B cell (primary cell): ENCODE data around the gene CLEC19A. TPM values are rescaled to one million over a fixed set of nuclear protein-coding genes. Genes with fewer than 3 reads are reported as not detected.

Source experiments
- ATAC-seq: fragments of 200-7000 bp; cut with Tn5 transposase; one replicate; pipeline ENCODE4 v1.10.0; 2021; ENCODE audit warnings: low read depth, mild to moderate bottlenecking, moderate number of reproducible peaks, moderate library complexity
- CTCF ChIA-PET: fragments of 350-600 bp; sonication (Branson Sonifier 250); formaldehyde crosslinking; loops from one replicate; lab custom pipeline; 2021; ENCODE audit warnings: antibody characterized with exemption, inconsistent platforms; lab: Charles Lee
- POLR2A ChIA-PET: fragments of 350-600 bp; sonication (Branson Sonifier 250); formaldehyde crosslinking; loops from one replicate; lab custom pipeline; 2021; ENCODE audit warnings: antibody characterized with exemption; lab: Charles Lee
- DNase-seq: peaks from one replicate; pipeline ENCODE4 v3.0.0; 2013
- H2AFZ ChIP-seq: 2 replicates; pipeline ENCODE4 v1.6.1; 2012; ENCODE audit warnings: mild to moderate bottlenecking, low read depth, low read length; ENCODE audit not compliant: insufficient read depth, poor library complexity, severe bottlenecking
- H3K27ac ChIP-seq, 2 donors: 1 replicate in 1 of 2; 2 replicates in 1 of 2; pipeline ENCODE4 v1.5.1; 2012 to 2013; ENCODE audit warnings: low read length in 2 of 2, mild to moderate bottlenecking in 2 of 2, moderate library complexity in 1 of 2
- H3K27me3 ChIP-seq, 4 experiments: fragments of 200-600 bp in 1 of 4; sonication (generic) in 1 of 4; replicated peaks in 1 of 4; 1 replicate in 2 of 4; 2 replicates in 2 of 4; pipeline versions ENCODE4 v1.6.1 to v1.7.0; 2013 to 2016; ENCODE audit warnings: low read length in 3 of 4, mild to moderate bottlenecking in 2 of 4, mixed read lengths in 1 of 4, moderate library complexity in 1 of 4; ENCODE audit not compliant: insufficient read depth in 4 of 4, control insufficient read depth in 3 of 4; ENCODE audit errors: control extremely low read depth in 1 of 4
- H3K36me3 ChIP-seq, 2 experiments: replicated peaks in 1 of 2; 1 replicate in 1 of 2; 2 replicates in 1 of 2; pipeline versions ENCODE4 v1.6.1 to v1.7.1; 2013; ENCODE audit warnings: low read length in 1 of 2; ENCODE audit not compliant: insufficient read depth in 2 of 2, control insufficient read depth in 1 of 2; ENCODE audit errors: control extremely low read depth in 1 of 2, extremely low read depth in 1 of 2
- H3K4me1 ChIP-seq, 2 donors: fragments of 200-600 bp in 1 of 2; sonication (generic) in 1 of 2; 1 replicate in 1 of 2; 2 replicates in 1 of 2; pipeline versions ENCODE4 v1.5.1 to v1.6.1; 2013 to 2017; ENCODE audit warnings: low read length in 2 of 2; ENCODE audit not compliant: control insufficient read depth in 2 of 2, insufficient read depth in 2 of 2
- H3K4me2 ChIP-seq: replicated peaks from 2 replicates; pipeline ENCODE3; 2012; ENCODE audit warnings: mild to moderate bottlenecking, low read depth, low read length; ENCODE audit not compliant: poor library complexity, severe bottlenecking
- H3K4me3 ChIP-seq, 5 experiments: fragments of 200-600 bp in 1 of 5; sonication (generic) in 1 of 5; 1 replicate in 3 of 5; 2 replicates in 2 of 5; pipeline versions ENCODE4 v1.5.1 to v1.7.0; 2011 to 2016; ENCODE audit warnings: low read length in 4 of 5, mild to moderate bottlenecking in 4 of 5, low read depth in 2 of 5, control low read depth in 1 of 5, moderate library complexity in 1 of 5; ENCODE audit not compliant: insufficient read depth in 1 of 5; ENCODE audit errors: control extremely low read depth in 1 of 5, extremely low read depth in 1 of 5
- H3K79me2 ChIP-seq: fragments of 200-600 bp; sonication (generic); one replicate; pipeline ENCODE4 v1.6.0; 2016; ENCODE audit warnings: low read length; ENCODE audit not compliant: control insufficient read depth, insufficient read depth
- H3K9ac ChIP-seq: fragments of 200-600 bp; sonication (generic); 2 replicates; pipeline ENCODE4 v1.6.1; 2017; ENCODE audit warnings: mild to moderate bottlenecking, low read length, moderate library complexity
- H3K9me3 ChIP-seq, 3 donors: one replicate each; pipeline versions ENCODE4 v1.6.1 to v1.7.1; 2013; ENCODE audit warnings: low read length in 2 of 3; ENCODE audit not compliant: control insufficient read depth in 2 of 3, insufficient read depth in 1 of 3; ENCODE audit errors: control extremely low read depth in 1 of 3
- H4K20me1 ChIP-seq: 2 replicates; pipeline ENCODE4 v1.6.0; 2012; ENCODE audit warnings: mild to moderate bottlenecking, low read length; ENCODE audit not compliant: insufficient read depth, control insufficient read depth, poor library complexity, severe bottlenecking
- H3K27ac Mint-ChIP-seq: one replicate; pipeline ENCODE4 v1.8.0; 2021; ENCODE audit warnings: mixed read lengths
- H3K27me3 Mint-ChIP-seq: one replicate; pipeline ENCODE4 v1.8.0; 2021; ENCODE audit warnings: mixed read lengths
- H3K4me1 Mint-ChIP-seq: one replicate; pipeline ENCODE4 v1.8.0; 2021; ENCODE audit warnings: mixed read lengths
- H3K4me3 Mint-ChIP-seq: one replicate; pipeline ENCODE4 v1.8.0; 2021; ENCODE audit warnings: mixed read lengths
- H3K9me3 Mint-ChIP-seq: one replicate; pipeline ENCODE4 v1.8.0; 2022; ENCODE audit warnings: mixed read lengths; ENCODE audit not compliant: insufficient read depth
- CTCF ChIP-seq: fragments of 200-600 bp; IDR thresholded peaks from one replicate; pipeline ENCODE4 v1.8.0; 2022; ENCODE audit warnings: antibody characterized with exemption, mild to moderate bottlenecking
- EZH2 ChIP-seq: IDR thresholded peaks from 2 replicates; pipeline ENCODE4 v1.6.1; 2012; ENCODE audit warnings: borderline replicate concordance, low read depth, mild to moderate bottlenecking, moderate library complexity, low read length; ENCODE audit not compliant: insufficient read depth, poor library complexity, severe bottlenecking
- WGBS: methylation state at CpG from one replicate; pipeline ENCODE4 v1.1.5; 2013; ENCODE audit warnings: missing lambda C conversion rate; ENCODE audit not compliant: insufficient coverage; 5-methylcytosine and 5-hydroxymethylcytosine counted together
- intact Hi-C: fragments of 100-400 bp; cut with micrococcal nuclease; formaldehyde crosslinking; loops from one replicate; pipeline ENCODE4 v1.10.0; 2022
- polyA plus RNA-seq: library from polyadenylated mRNA; depleted of rRNA; stranded (reverse); fragments of >200 nt; gene quantifications from 2 replicates; pipeline ENCODE4 v1.2.3, GENCODE V29; 2012
- total RNA-seq, 2 donors: library from RNA; stranded (reverse); fragments of 120-200 nt in 1 of 2; gene quantifications; 1 replicate in 1 of 2; 2 replicates in 1 of 2; pipeline versions ENCODE4 v1.2.3 to v1.2.4, GENCODE V29; 2013 to 2022

The CLEC19A gene
- total and polyA plus RNA-seq, 2 donors (not counting 1 experiment from before 2014, with no cell fraction given) = not detected

DNA sequence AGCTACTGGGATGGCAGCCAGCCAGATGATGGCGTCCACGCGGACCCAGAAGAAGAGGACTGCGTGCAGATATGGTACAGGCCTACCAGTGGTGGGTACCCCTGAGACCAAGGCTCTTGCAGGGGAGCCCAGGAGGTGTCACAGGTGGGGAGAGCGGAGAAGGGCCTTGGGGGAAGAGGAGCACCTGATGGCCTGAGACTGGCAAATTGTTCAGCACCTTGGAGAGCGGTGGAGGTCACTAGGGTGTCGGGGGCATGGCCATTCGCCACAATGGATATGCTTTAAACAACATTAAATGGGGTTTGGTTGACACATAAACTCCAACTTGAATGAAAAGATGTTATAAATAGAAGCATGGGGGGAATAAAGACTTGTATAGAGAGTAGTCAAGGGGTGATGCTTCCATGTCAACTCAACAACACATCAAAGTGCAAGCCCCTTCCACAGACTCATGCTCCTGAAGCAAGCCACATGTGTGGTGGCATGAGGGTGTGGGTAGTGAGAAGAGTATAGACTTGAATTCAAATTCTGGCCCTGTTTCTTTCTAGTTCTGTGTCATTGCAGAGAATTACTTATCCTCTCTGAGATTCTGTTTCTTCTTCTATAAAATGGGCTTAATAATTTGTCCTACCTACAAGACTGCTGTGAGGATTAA lies 22.2 kb downstream of the CLEC19A start:
- ChIA-PET POLR2A (no interaction called here), CTCF (no interaction called here)
- H3K4me1 Mint-ChIP-seq = peaks cover 2% of the 10 kb centered on the region
- peaks cover 2% of the 10 kb centered on the region for H3K9me3 Mint-ChIP-seq
- H3K27me3 Mint-ChIP-seq = peaks cover 3% of the 10 kb centered on the region
- H3K27me3 ChIP-seq = peaks cover 0 to 6% (median 0%) of the 10 kb centered on the region in 4 experiments
- H3K4me3 Mint-ChIP-seq = no peak overlapping the region
- intact Hi-C loops = no loop called here
- no peak overlapping the region for H3K27ac ChIP-seq
- no peak for DNase-seq
- no peaks in the 10 kb centered on the region for H3K9me3 ChIP-seq
- no peak for TF ChIP-seq EZH2
- no peak for TF ChIP-seq CTCF
- no peak overlapping the region for H3K4me3 ChIP-seq
- ATAC-seq = no peak
- no peak overlapping the region for H3K9ac ChIP-seq
- H3K27ac Mint-ChIP-seq = no peak overlapping the region
- H2AFZ ChIP-seq = no peak overlapping the region
- 78% methylated on average over 5 of the region's 8 CpGs for WGBS
- no peaks in the 10 kb centered on the region for H3K79me2 ChIP-seq
- no peaks in the 10 kb centered on the region for H3K36me3 ChIP-seq
- H3K4me1 ChIP-seq = no peaks in the 10 kb centered on the region
- no peaks in the 10 kb centered on the region for H4K20me1 ChIP-seq
- H3K4me2 ChIP-seq = no peak overlapping the region

DNA sequence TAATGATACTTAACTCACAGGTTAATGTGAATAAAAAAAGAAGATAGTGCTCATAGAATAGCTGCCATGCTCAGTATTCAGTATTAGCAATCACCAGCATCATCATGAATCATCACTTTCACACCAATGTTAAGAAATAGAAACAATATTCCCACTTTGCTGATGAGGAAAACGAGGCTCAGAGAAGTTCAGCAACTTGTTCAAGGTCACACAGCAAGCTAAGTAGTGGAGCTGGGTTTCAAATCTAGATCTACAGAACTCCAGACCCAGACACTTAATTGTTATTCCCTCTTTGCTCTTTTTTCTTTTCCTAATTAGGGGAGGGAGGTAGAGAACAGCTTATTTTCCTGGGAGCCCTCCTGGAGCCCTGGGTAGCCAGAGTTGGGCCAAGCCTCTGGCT lies 22.9 kb downstream of the CLEC19A start:
- H4K20me1 ChIP-seq = no peaks in the 10 kb centered on the region
- peaks cover 0 to 6% (median 0%) of the 10 kb centered on the region in 4 experiments for H3K27me3 ChIP-seq
- no peak for ATAC-seq
- no peak overlapping the region for H3K27ac ChIP-seq
- Mint-ChIP-seq H3K4me3 (no peak overlapping the region), H3K27ac (no peak overlapping the region), H3K9me3 (peaks cover 2% of the 10 kb centered on the region), H3K4me1 (peaks cover 2% of the 10 kb centered on the region), H3K27me3 (peaks cover 3% of the 10 kb centered on the region)
- no peak overlapping the region for H3K9ac ChIP-seq
- intact Hi-C loops = no loop called here
- no peaks in the 10 kb centered on the region for H3K9me3 ChIP-seq
- CTCF ChIA-PET = no interaction called here
- DNase-seq = no peak
- H3K79me2 ChIP-seq = no peaks in the 10 kb centered on the region
- no CpG with 5 or more reads among the region's 1 CpG for WGBS
- no peaks in the 10 kb centered on the region for H3K4me1 ChIP-seq
- POLR2A ChIA-PET = no interaction called here
- TF ChIP-seq EZH2 (no peak), CTCF (no peak)
- H2AFZ ChIP-seq = no peak overlapping the region
- H3K4me3 ChIP-seq = no peak overlapping the region
- H3K4me2 ChIP-seq = no peak overlapping the region
- H3K36me3 ChIP-seq = no peaks in the 10 kb centered on the region
